NB4 (cell line): Measurements from ENCODE around the gene DAAM1.

ENCODE experiments used
- DNase-seq: peaks from one replicate; pipeline ENCODE4 v3.0.0; 2010; ENCODE audit warnings: low read depth
- H3K4me3 ChIP-seq: one replicate; pipeline ENCODE4 v1.5.1; 2011; ENCODE audit warnings: mild to moderate bottlenecking, low read depth, low read length, moderate library complexity
- MYC ChIP-seq: IDR thresholded peaks from 2 replicates; pipeline ENCODE4 v1.6.1; 2011; ENCODE audit warnings: low read depth, low read length
- POLR2A ChIP-seq: IDR thresholded peaks from 2 replicates; pipeline ENCODE4 v1.6.1; 2011; ENCODE audit warnings: mild to moderate bottlenecking; ENCODE audit not compliant: insufficient read length; ENCODE audit errors: extremely low read depth
- TF ChIP-seq, protein P1 (sequence below): IDR thresholded peaks from one replicate; pipeline ENCODE4 v1.5.1; 2012; ENCODE audit warnings: low read depth, low read length
- TF ChIP-seq, protein P2 (sequence below): IDR thresholded peaks from 2 replicates; pipeline ENCODE4 v1.6.1; 2011; ENCODE audit warnings: low read depth, low read length

The DAAM1 gene

DNA sequence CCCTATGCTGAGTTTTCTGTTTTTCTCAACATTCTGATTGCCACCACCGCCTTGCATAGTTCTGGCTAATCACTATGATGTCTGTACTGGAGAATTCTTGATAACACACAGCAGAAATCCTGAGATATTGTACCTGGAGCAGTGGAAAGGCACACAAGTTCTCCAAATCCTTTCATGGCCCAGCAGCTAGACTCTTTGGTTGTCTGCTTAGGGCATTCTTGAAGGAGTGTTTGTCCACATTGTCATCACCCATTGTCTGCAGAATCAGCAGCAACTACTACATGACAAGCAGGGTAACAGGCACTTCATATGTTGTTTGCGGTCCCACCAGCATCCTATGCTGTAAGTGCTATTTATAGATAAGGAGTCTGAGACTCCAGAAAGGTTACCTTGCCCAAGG is 128.9 kb downstream of the DAAM1 start:
- no peak for DNase-seq
- H3K4me3 ChIP-seq, result no peak overlapping the region
- TF ChIP-seq MYC, result no peak
- TF ChIP-seq, protein P1, sequence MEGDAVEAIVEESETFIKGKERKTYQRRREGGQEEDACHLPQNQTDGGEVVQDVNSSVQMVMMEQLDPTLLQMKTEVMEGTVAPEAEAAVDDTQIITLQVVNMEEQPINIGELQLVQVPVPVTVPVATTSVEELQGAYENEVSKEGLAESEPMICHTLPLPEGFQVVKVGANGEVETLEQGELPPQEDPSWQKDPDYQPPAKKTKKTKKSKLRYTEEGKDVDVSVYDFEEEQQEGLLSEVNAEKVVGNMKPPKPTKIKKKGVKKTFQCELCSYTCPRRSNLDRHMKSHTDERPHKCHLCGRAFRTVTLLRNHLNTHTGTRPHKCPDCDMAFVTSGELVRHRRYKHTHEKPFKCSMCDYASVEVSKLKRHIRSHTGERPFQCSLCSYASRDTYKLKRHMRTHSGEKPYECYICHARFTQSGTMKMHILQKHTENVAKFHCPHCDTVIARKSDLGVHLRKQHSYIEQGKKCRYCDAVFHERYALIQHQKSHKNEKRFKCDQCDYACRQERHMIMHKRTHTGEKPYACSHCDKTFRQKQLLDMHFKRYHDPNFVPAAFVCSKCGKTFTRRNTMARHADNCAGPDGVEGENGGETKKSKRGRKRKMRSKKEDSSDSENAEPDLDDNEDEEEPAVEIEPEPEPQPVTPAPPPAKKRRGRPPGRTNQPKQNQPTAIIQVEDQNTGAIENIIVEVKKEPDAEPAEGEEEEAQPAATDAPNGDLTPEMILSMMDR, result no peak
- no peak for TF ChIP-seq POLR2A
- TF ChIP-seq, protein P2, sequence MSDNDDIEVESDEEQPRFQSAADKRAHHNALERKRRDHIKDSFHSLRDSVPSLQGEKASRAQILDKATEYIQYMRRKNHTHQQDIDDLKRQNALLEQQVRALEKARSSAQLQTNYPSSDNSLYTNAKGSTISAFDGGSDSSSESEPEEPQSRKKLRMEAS, result no peak

DNA sequence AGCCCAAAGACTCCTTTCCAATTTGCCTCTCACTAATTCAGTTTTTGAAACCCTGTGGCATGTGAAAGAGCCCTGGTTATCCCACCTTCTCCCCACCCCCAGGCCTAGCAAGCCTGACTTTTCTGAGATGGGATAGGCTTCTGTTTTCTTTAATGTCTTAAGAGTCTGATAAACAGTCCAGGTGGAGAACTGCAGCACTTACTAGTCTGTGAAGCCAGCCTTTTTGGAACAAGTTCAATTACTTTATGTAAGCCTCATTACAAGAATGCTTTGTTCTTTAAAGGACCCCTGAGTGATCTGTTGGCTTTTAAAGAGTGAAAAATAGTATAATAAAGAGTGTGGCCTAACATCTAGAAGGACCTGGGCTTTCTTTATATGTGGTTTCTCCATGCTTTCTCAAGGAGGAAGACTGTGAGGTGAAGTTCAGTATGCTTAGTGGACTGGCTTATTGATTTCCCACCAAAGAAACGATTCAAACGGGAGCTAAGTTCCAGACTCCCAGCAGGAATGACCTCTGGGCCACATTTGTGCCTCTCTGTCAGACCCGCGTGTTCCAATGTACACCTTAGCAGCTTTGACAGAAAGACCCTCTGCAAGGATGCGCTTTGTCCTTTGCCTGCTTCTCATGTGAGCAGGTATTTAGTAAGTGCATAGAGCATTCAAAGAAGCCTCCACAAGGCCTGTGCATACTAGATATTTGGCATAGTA is 129.5 kb downstream of the DAAM1 start:
- DNase-seq, result no peak
- no peak overlapping the region for H3K4me3 ChIP-seq
- no peak for TF ChIP-seq POLR2A

DNA sequence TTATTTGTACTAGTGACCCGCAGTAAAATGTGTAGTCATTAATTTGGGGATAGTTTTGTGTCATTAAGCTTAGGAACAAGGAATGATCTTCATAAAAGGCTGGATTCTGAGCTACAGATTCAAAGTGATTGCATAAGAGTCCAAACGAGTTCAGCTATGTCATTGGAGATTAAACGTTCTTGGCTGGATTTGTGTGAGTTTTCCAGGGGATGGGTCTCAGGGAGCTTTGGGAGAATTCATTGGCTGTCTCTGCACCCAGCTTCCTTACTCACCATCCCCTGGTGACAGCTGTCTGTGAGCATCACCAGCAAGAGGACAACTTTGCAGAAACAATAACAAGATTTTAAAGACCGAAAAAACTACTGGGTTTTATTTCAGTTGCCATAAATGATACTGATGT is 130.4 kb downstream of the DAAM1 start:
- H3K4me3 ChIP-seq, result no peak overlapping the region
- TF ChIP-seq MYC, result no peak
- TF ChIP-seq, protein P1, result no peak
- TF ChIP-seq POLR2A, result no peak
- no peak for DNase-seq

DNA sequence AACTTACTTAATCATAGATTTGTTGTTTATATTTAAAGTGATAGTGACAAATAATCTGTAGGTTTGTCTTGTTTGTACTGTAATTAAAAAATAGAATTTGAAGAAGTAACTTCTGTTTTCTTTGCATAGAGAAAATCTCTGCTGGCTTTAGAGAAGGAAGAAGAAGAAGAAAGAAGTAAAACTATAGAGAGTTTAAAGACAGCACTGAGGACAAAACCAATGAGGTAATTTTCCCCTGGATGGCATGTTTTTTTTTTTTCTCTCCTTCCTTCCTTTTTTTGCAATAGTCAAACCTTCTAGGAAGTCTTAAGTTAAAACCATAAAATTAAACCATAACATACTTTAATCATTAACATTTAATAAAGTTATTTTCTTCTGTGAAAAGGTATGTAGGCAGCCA is 131.9 kb downstream of the DAAM1 start:
- no peak for DNase-seq
- TF ChIP-seq MYC, result no peak
- TF ChIP-seq POLR2A, result no peak
- TF ChIP-seq, protein P1, result no peak
- no peak overlapping the region for H3K4me3 ChIP-seq

DNA sequence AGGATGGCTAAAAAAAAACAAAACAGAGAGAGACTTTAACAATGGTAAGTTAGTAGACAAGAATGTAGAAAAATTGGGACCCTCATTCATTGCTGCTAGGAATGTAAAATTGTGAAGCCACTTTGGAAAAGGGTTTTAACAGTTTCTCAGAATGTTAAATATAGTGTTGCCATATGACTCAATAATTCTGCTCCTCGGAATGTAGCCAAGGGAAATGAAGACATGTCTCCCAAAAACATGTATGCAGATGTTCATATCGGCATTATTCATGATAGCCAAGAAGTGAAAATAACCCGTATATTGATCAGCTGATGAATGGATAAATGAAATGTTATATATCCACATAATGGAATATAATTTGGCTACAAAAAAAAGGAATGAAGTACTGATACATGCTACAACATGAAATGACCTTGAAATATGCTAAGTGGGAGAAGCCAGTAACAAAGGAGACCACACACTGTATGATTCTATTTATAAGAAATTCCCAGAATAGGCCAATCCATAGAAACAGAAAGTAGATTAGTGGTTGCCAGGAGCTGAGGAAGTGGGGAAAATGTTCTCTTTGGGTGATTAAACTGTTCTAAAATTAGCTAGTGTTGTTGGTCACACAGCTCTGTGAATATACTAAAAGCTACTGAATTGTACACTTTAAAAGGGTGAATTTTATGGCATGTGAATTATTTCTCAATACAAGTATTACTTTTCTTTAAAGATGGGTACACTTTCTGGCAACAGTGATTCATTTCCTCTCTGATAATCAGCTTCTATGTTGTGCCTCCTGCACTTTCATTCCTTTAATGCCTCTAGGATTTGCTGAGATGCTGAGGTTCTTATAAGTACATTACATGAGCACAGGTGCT is 132.5 kb downstream of the DAAM1 start:
- H3K4me3 ChIP-seq, result no peak overlapping the region
- no peak for TF ChIP-seq POLR2A
- no peak for TF ChIP-seq MYC
- TF ChIP-seq, protein P2, result no peak
- TF ChIP-seq, protein P1, result no peak
- DNase-seq, result no peak

DNA sequence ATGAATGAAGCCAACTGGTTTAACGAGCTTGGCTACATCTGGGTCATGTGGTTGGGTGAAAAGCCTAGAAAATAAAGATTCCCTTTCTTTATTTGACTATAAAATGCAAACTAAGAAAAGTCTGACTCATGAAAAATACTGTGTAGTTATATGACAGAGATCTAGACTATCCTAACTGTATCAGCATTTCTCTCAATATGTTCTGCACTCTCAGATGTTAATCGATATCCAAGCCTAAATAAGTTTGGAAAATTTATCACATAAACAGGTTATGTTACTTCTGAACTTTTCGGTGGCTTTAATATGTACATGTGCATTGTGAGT is 133.1 kb downstream of the DAAM1 start:
- no peak overlapping the region for H3K4me3 ChIP-seq
- TF ChIP-seq, protein P2, result no peak
- TF ChIP-seq POLR2A (no peak), MYC (no peak)
- TF ChIP-seq, protein P1, result no peak

More for the DNA sequence above, 133.1 kb downstream of the DAAM1 start:
- DNase-seq, result no peak
